ENCODE data around the gene ESF1.

Gene ESF1

DNA sequence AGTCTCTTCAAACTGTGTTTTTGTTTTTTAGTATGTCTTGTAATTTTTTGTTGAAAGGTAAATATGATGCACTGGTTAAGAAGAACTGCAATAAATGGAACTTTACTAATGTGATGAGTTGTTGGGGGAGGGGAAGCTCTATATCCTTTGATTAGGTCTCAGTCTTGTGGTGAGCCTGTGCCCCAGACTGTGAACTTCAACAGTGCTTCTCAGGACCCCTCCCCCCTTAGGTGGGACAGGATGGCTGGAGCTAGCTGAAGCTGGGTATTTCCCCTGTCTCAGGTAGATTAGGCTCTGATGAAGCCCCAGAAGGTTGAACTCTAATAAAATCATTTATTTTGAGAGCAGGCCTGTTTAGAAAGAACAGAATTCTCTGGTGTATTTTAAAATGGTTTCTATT lies 114.6 kb downstream of the ESF1 start:
- in situ Hi-C loops (cut with HindIII; ENCODE audit: low sequenced_read_pairs): loop anchor here (5.0 kb wide), 1 partner anchor 57 kb away; no protein-coding TSS in a partner anchor
- no peak for DNase-seq (ENCODE audit: low read depth)
- no peak overlapping the region for H3K4me3 ChIP-seq (ENCODE audit: low read depth, low read length)
- TF ChIP-seq, protein P1, sequence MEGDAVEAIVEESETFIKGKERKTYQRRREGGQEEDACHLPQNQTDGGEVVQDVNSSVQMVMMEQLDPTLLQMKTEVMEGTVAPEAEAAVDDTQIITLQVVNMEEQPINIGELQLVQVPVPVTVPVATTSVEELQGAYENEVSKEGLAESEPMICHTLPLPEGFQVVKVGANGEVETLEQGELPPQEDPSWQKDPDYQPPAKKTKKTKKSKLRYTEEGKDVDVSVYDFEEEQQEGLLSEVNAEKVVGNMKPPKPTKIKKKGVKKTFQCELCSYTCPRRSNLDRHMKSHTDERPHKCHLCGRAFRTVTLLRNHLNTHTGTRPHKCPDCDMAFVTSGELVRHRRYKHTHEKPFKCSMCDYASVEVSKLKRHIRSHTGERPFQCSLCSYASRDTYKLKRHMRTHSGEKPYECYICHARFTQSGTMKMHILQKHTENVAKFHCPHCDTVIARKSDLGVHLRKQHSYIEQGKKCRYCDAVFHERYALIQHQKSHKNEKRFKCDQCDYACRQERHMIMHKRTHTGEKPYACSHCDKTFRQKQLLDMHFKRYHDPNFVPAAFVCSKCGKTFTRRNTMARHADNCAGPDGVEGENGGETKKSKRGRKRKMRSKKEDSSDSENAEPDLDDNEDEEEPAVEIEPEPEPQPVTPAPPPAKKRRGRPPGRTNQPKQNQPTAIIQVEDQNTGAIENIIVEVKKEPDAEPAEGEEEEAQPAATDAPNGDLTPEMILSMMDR (IDR thresholded peaks at IDR 0.05; ENCODE audit: low read depth, low read length, missing control alignments): no peak

DNA sequence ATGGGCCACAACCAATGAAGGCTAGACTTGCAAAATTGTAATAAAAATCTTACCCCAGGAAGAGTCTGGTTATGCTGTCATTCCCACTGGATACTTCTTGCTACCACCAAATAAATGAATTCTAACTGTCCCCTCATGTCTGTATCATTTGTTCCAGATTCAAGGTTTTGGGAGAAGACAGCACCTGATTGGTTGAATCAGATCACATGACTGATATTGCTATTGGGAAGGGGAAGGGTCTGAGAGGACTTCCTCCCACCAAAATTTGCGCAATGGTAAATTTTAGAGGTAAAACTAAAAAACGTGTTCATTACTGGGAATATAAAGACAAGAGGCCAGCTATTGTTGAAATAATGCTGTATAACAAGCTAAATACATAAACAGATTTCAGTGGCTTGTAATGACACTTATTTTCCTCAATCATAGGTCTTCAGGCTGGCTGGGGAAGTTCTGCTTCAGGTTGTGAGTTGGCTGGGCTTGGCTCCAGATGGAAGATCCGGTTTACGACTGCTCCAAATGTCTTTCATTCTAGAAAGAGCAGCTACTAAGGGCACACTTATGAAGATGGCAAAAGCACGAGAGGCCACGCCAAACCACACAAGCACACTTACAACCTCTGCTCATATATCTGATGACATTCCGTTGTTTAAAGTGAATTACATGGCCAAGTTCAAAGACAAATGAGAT lies 118.9 kb downstream of the ESF1 start:
- DNase-seq (ENCODE audit: low read depth): no peak
- in situ Hi-C loops (cut with HindIII; ENCODE audit: low sequenced_read_pairs): no loop called here
- H3K4me3 ChIP-seq (ENCODE audit: low read depth, low read length): no peak overlapping the region
- TF ChIP-seq, protein P1 (IDR thresholded peaks at IDR 0.05; ENCODE audit: low read depth, low read length, missing control alignments): no peak
